HG03575 (cell line): ENCODE measurements around the gene LPAR1.

ENCODE experiments used
- ATAC-seq: cut with Tn5 transposase; IDR thresholded peaks from one replicate; pipeline ENCODE4 v1.9.1; 2021; ENCODE audit not compliant: unreplicated experiment, insufficient number of reproducible peaks, low FRiP score; ENCODE audit errors: extremely low read depth

Gene LPAR1

DNA sequence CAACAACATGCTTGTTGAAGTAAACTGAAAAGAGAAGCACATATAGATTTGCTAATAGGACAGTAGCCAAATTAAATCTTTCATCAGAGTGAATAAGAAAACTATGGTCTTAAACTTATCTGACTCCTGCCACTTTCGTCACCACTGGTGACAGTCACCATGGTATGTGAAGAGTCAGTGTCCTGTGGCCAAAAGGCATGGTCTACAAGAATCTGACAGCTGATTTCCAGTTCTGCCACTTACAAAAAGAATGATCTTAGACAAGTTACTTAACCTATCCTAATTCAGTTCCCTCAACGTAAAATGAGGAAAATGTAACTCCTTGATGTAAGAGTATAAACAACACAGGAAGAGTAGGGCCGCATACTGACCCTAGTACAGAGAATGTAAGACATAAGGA, 102.0 kb downstream of the LPAR1 start:
- ATAC-seq: no peak

GRCh38 chr9:110935829-110936228, 102.4 kb downstream of the LPAR1 start:
- ATAC-seq: no peak

DNA sequence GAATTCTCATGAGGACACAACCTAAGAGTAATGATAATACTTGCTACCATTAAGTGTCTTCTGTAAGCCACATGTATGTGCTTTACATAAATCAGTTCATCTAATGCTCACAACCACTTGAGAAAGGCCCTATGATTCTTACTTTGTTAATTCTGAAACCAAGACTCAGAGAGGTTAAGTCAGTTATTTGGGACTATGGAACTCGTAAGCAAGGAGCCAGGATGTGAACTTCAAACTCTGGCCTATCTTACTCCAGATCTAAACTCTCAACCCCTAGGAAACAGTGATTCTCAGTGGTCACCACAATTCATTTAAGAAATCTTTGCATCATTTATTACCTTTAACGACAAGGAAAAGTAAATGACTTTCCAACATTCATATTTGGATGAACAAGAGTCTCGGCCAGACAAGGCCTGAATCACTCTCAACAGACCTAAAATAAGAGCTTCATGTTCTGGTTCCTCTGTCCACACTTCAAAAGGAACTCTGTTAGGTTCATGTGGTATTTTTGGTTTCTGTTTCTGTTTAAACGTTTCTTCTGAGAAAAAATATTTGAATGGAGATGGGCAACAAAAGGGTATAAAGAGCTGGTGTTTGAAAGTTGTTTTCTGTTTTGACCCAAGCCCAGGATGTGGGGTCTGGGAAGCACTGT, 104.8 kb downstream of the LPAR1 start:
- no peak for ATAC-seq

DNA sequence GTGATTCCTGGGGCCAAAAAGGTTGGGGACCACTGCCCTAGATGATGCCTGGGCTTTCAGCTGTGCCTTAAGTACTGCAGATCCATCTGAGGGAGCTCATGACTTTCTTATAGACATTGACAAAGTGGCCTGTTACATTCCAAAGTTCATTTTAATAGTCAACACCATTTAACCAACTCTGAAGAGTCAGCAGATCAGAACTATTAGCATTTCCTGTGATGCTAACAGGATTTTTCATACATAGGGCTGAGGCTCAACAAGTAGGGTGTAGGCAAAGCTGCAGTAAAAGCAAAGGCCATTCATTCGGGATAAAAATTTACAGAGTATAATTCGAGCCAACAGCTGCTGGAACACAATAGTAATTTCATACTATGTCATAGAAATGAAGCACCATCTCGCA, 105.4 kb downstream of the LPAR1 start:
- no peak for ATAC-seq

GRCh38 chr9:110928599-110928998, 109.7 kb downstream of the LPAR1 start:
- ATAC-seq: no peak

GRCh38 chr9:110926828-110927487, 111.3 kb downstream of the LPAR1 start:
- no peak for ATAC-seq

DNA sequence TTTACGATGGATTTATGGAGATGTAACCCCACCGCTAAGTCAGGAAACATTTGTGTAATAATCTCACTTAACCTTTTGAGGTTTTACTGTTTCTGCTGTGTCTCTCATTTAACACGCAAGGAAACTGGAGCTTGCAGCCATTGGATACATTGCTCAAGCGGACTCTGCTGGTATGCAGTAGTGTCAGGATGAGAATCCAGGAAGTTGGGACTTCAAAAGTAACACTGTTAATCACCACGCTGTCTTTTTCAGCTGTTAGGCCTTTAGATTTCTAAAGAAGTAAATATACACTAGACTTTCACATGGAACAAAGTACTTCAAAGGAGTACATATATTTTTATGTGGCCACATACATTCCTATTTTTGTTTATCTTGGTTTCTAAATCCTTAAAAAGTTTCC, 114.7 kb downstream of the LPAR1 start:
- ATAC-seq: no peak

- ATAC-seq: no peak
Measured at GRCh38 chr9:110922145-110922544, 116.1 kb downstream of the LPAR1 start.

DNA sequence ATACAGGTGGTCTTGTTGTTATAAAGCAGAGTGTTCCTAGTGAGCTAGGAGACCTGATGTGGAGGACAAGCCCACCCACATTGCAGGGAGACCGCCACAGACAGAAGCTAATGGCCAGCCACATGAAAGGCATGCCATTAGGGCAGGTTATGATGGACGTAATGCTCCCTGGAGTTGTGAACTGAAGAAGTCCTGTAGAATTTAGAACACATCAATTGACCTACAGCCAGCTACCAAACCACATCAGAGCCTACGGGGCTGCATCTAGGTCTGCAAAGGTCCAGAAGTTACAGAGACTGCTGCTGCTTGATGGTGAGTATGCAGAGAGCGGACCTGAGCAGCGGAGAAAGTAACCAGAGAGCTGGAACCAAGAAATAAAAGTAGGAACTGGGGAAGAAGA, 116.6 kb downstream of the LPAR1 start:
- ATAC-seq: no peak

- no peak for ATAC-seq
Measured at GRCh38 chr9:110919609-110920008, 118.7 kb downstream of the LPAR1 start.

DNA sequence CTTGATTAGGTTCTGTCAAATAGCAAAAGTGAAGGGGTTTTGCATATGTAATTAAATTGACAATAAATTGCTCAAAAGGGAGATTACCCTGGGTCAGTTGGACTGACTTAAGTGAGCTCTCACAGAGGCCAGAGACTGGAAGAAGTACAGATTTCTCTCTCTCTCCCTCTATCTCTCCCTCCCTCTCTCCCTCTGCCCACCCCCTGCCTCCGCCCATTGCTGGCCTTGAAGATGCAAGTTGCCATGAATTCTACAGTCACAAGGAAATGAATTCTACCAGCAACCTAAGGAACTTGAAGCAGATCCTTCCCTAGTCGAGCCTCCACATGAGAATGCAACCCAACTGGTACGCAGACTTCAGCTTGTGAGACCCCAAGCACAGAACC, 119.2 kb downstream of the LPAR1 start:
- ATAC-seq: no peak

GRCh38 chr9:110918316-110919049, 119.8 kb downstream of the LPAR1 start:
- no peak for ATAC-seq

GRCh38 chr9:110916403-110916802, 121.9 kb downstream of the LPAR1 start:
- no peak for ATAC-seq

DNA sequence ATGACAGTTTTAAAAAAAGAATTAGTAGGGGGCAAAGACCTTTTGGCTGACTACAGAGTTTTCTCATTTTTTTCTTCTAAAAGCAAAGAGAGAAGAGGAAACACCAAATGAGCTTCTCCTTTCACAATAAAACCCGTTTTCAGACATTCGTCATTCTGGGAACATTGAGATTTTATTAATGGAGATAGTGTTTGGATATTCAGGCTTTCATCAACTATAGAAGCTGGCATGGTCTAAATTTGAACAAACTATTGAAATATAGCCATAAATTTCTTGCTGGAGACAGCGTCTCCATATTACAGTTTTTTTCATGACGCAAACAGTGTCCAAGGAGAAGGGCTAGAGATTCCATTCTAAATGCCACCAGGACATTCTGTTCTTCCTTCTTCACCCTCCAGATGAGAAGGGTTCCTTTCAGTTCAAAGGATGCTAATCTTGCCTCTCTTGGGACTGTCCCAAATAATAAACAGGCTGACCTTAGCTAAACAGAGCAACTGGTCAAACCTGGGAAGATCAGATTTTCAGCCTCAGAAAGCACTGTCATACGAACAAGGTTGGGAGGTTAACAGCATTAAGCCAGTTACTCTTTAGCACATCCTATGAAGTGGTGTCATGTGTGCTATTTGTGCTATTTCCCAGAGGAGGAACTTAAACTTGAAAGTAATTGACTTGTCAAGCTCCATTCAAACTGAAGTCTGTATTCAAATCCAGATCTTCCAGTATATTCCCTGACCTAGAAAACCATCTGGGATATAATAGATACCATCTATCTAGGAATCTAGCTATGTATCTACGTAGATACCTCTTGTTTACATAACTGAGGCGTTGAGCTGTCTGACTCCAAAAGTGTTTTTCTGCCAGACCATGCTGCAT, 125.6 kb downstream of the LPAR1 start:
- ATAC-seq: no peak

DNA sequence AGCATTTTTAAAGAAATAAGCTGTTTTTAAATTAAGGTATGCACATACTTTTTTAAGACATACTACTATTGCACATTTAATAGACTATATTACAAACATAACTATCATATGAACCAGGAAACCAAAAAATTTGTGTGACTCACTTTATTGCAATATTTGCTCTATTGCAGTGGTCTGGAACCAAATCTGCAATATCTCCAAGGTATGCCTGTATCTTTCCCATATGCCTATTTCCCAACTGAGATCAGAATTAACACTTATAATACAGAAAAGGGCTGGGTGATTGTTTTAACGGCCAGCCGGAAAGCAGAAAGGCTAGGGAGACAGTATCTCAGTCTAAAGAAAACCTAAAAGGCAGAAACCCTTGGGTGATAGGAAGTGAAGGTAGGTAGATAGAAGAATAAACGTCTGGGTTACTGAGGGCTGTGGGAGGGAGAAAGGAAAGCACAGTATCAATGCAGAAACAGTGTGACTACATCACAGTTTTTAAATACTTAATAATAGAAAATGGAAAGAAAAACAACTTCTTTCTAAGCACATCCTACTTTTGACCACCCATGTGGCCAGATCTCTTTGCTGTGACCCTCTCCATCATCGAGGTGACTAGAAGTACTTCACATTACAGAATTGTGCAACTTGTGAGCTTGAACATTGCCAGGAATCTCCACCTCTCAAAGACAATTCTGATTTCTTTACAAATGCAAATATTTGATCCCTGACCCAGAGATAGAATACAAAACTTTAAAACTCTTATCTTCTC, 126.4 kb downstream of the LPAR1 start:
- no peak for ATAC-seq

- ATAC-seq: no peak
Measured at GRCh38 chr9:110908894-110909293, 129.4 kb downstream of the LPAR1 start.

GRCh38 chr9:110900917-110901316, 137.4 kb downstream of the LPAR1 start:
- no peak for ATAC-seq

GRCh38 chr9:110900456-110900855, 137.8 kb downstream of the LPAR1 start:
- no peak for ATAC-seq

DNA sequence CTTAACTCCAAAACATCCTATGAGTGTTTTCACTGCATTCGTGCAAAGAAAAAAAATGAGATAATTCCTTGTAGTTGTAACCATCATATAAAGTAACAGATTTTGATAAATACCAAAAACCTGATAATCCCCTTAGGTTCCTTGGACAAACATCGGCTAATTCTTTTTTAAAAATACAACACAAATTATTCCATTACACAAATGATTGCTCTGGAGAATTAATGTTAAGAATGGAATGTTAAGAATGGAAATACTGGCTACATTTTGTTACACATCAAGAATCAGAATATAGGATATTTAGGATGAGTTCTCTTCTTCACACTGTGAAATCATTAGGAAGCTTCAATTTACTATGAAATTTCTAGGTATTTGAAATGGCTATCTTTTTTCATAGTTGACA, 139.4 kb downstream of the LPAR1 start:
- ATAC-seq: no peak
